ENCODE data around the gene NPEPPS.
"Not testable (repeated sequence)": the region's sequence is repeated elsewhere in the genome, so short reads cannot be mapped to it uniquely, and the experiment has no call there.

Gene NPEPPS

DNA sequence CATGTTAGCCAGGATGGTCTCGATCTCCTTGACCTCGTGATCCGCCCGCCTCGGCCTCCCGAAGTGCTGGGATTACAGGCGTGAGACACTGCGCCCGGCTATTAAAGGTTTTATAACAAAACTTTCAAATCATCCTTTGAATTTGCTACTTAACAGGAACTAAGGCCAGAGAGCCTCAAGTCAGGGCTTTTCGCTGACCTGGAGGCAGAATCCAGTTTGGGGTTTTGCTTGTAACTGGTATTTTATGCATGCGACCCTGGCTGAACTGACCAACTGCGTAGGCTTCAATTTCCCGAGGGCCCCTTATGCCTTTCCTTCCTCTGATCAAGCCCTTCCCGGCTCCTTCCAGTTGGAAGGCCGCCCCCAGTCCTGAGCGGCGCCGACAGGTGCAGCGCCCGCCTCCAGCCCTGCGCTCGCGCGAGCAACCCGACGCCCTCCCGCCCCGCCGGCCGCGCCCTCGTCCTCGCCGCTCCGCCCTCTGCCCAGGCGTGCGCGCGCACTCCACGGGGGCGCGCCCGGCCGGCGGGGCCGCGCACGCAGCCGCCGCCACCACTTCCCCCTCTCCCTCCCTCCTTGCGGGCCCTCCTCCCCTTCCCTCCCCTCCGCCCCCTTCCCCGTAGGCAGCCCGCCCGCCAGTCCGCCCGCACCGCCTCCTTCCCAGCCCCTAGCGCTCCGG is at the start of gene NPEPPS:
TSS of gene NPEPPS (plus strand) at position 552 of the 676 bp plus-strand sequence. CDS start 193 bp downstream, outside the sequence.
- not testable (repeated sequence) for H3K4me1 ChIP-seq (ENCODE audit: control insufficient read depth, insufficient read depth, low read length); H3K36me3 ChIP-seq (ENCODE audit: control insufficient read depth in 2 of 2, insufficient read depth in 2 of 2, low read length in 2 of 2); H3K27me3 ChIP-seq (ENCODE audit: control insufficient read depth in 1 of 2, insufficient read depth in 2 of 2, low read length in 2 of 2); H3K9me3 ChIP-seq (ENCODE audit: control insufficient read depth in 2 of 2, low read length in 2 of 2)
- peak within 1 kb of the TSS; percentile 58 for H3K27ac ChIP-seq (ENCODE audit: low read length)
- peak within 1 kb of the TSS; percentile 65 to 73 for H3K4me3 ChIP-seq (ENCODE audit: low read length in 2 of 2)
- peak within 1 kb of the TSS; percentile 55 to 60 for H3K9ac ChIP-seq (ENCODE audit: low read length in 2 of 2)

GRCh38 chr17:47491841-47492212 is 39.1 kb upstream of the NPEPPS start:
- Histone ChIP-seq H3K4me3 (ENCODE audit: low read length in 2 of 2) (peak overlapping the region; percentile 49 to 72), H3K27ac (ENCODE audit: low read length) (peak overlapping the region; percentile 76), H3K9ac (ENCODE audit: low read length in 2 of 2) (peak overlapping the region; percentile 70 to 72)
- H3K9me3 ChIP-seq (ENCODE audit: control insufficient read depth in 2 of 2, low read length in 2 of 2); H3K27me3 ChIP-seq (ENCODE audit: control insufficient read depth in 1 of 2, insufficient read depth in 2 of 2, low read length in 2 of 2); H3K36me3 ChIP-seq (ENCODE audit: control insufficient read depth in 2 of 2, insufficient read depth in 2 of 2, low read length in 2 of 2); H3K4me1 ChIP-seq (ENCODE audit: control insufficient read depth, insufficient read depth, low read length): not testable (repeated sequence)

DNA sequence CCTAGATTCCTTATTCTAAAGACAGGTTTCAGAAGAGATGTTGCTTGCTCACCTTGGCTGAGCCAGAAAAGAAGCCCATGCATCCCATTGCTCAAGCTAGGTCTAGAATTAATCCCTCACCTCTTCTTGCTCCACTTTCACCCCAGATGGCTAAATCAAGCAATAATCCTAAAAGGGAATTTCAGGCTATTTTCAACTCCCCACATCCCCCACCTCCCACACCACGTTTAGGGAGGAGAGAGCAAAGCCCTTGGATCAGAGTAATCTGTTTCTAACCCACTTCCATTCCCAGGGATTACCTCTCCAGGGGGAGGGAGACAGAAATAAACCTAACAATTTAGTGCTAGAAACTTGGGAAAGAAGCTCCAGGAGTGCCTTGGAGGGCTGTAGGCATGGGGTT is 31.8 kb upstream of the NPEPPS start:
- H3K27me3 ChIP-seq (ENCODE audit: control insufficient read depth in 1 of 2, insufficient read depth in 2 of 2, low read length in 2 of 2); H3K9ac ChIP-seq (ENCODE audit: low read length in 2 of 2); H3K9me3 ChIP-seq (ENCODE audit: control insufficient read depth in 2 of 2, low read length in 2 of 2); H3K36me3 ChIP-seq (ENCODE audit: control insufficient read depth in 2 of 2, insufficient read depth in 2 of 2, low read length in 2 of 2); H3K4me3 ChIP-seq (ENCODE audit: low read length in 2 of 2); H3K27ac ChIP-seq (ENCODE audit: low read length); H3K4me1 ChIP-seq (ENCODE audit: control insufficient read depth, insufficient read depth, low read length): not testable (repeated sequence)

- H3K9me3 ChIP-seq (ENCODE audit: control insufficient read depth in 2 of 2, low read length in 2 of 2); H3K4me3 ChIP-seq (ENCODE audit: low read length in 2 of 2); H3K9ac ChIP-seq (ENCODE audit: low read length in 2 of 2); H3K27me3 ChIP-seq (ENCODE audit: control insufficient read depth in 1 of 2, insufficient read depth in 2 of 2, low read length in 2 of 2); H3K4me1 ChIP-seq (ENCODE audit: control insufficient read depth, insufficient read depth, low read length); H3K36me3 ChIP-seq (ENCODE audit: control insufficient read depth in 2 of 2, insufficient read depth in 2 of 2, low read length in 2 of 2); H3K27ac ChIP-seq (ENCODE audit: low read length): not testable (repeated sequence)
Measured at GRCh38 chr17:47499494-47499893, 31.4 kb upstream of the NPEPPS start.

- H3K27ac ChIP-seq (ENCODE audit: low read length), result not testable (repeated sequence)
Measured at GRCh38 chr17:47500620-47501019, 30.3 kb upstream of the NPEPPS start.

GRCh38 chr17:47502122-47502731 is 28.7 kb upstream of the NPEPPS start:
- H3K27ac ChIP-seq (ENCODE audit: low read length), result peak overlapping the region; percentile 62
- H3K9me3 ChIP-seq (ENCODE audit: control insufficient read depth in 2 of 2, low read length in 2 of 2); H3K27me3 ChIP-seq (ENCODE audit: control insufficient read depth in 1 of 2, insufficient read depth in 2 of 2, low read length in 2 of 2); H3K36me3 ChIP-seq (ENCODE audit: control insufficient read depth in 2 of 2, insufficient read depth in 2 of 2, low read length in 2 of 2); H3K4me1 ChIP-seq (ENCODE audit: control insufficient read depth, insufficient read depth, low read length); H3K9ac ChIP-seq (ENCODE audit: low read length in 2 of 2); H3K4me3 ChIP-seq (ENCODE audit: low read length in 2 of 2): not testable (repeated sequence)

More at GRCh38 chr17:47500620-47501019, 30.3 kb upstream of the NPEPPS start:
- H3K36me3 ChIP-seq (ENCODE audit: control insufficient read depth in 2 of 2, insufficient read depth in 2 of 2, low read length in 2 of 2); H3K9ac ChIP-seq (ENCODE audit: low read length in 2 of 2); H3K9me3 ChIP-seq (ENCODE audit: control insufficient read depth in 2 of 2, low read length in 2 of 2); H3K4me1 ChIP-seq (ENCODE audit: control insufficient read depth, insufficient read depth, low read length); H3K27me3 ChIP-seq (ENCODE audit: control insufficient read depth in 1 of 2, insufficient read depth in 2 of 2, low read length in 2 of 2); H3K4me3 ChIP-seq (ENCODE audit: low read length in 2 of 2): not testable (repeated sequence)

DNA sequence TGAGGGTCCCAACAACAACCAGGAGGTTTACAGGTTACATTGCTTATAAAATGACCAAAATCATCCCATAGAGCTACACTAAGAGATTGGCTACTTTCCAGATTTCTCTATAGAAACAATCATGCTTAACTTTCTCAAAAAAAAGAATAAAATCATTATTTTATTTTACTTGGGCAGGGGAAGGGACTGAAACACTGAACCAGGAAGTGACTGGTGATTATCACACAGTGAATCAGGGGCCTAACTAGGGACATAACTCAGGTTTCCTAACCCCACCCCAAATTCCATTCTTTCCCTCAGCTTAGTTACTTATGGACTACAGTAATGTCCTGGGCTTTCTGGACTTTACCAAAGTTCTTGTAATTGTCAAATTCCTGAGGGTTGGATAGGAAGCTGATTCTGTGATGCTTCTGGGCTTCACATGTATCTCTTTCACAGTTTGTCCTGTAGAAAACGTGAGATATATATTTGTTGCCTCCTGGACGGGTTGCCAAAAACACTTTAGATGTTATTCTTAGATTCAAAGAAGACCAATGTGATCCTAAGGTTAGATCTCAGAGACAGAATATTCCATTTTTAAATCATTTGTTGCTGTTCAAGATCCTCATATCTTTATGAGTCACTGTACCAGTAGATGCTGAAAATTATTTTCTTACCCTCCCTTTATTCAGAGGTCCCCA is 28.0 kb upstream of the NPEPPS start:
- H3K4me3 ChIP-seq (ENCODE audit: low read length in 2 of 2); H3K36me3 ChIP-seq (ENCODE audit: control insufficient read depth in 2 of 2, insufficient read depth in 2 of 2, low read length in 2 of 2); H3K4me1 ChIP-seq (ENCODE audit: control insufficient read depth, insufficient read depth, low read length); H3K9me3 ChIP-seq (ENCODE audit: control insufficient read depth in 2 of 2, low read length in 2 of 2); H3K9ac ChIP-seq (ENCODE audit: low read length in 2 of 2); H3K27me3 ChIP-seq (ENCODE audit: control insufficient read depth in 1 of 2, insufficient read depth in 2 of 2, low read length in 2 of 2): not testable (repeated sequence)
- H3K27ac ChIP-seq (ENCODE audit: low read length), result peak overlapping the region; percentile 62

GRCh38 chr17:47511701-47512146 is 19.2 kb upstream of the NPEPPS start:
- H3K27ac ChIP-seq (ENCODE audit: low read length); H3K36me3 ChIP-seq (ENCODE audit: control insufficient read depth in 2 of 2, insufficient read depth in 2 of 2, low read length in 2 of 2); H3K9me3 ChIP-seq (ENCODE audit: control insufficient read depth in 2 of 2, low read length in 2 of 2); H3K9ac ChIP-seq (ENCODE audit: low read length in 2 of 2); H3K4me1 ChIP-seq (ENCODE audit: control insufficient read depth, insufficient read depth, low read length); H3K27me3 ChIP-seq (ENCODE audit: control insufficient read depth in 1 of 2, insufficient read depth in 2 of 2, low read length in 2 of 2); H3K4me3 ChIP-seq (ENCODE audit: low read length in 2 of 2): not testable (repeated sequence)

GRCh38 chr17:47513301-47513700 is 17.6 kb upstream of the NPEPPS start:
- not testable (repeated sequence) for H3K27ac ChIP-seq (ENCODE audit: low read length); H3K9ac ChIP-seq (ENCODE audit: low read length in 2 of 2); H3K36me3 ChIP-seq (ENCODE audit: control insufficient read depth in 2 of 2, insufficient read depth in 2 of 2, low read length in 2 of 2)

DNA sequence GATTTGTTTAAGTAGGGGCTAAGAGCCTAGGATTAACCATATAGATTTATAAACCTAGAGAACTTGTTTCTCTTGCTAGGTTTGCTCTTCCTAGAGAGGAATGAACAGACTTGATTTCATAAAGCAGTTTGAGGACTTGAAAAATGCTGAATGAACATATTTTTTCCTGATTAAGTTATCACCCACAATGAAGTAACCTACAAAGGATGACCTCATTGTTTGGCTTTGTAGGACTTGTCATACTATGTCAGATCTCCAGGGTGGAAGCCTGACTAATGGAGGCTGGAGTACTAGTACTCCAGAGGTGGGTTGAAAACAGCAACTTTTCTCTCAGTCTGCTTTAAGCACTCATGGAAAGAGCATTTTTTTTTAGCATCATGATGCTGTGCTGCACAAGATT is 12.0 kb upstream of the NPEPPS start:
- not testable (repeated sequence) for H3K9ac ChIP-seq (ENCODE audit: low read length in 2 of 2); H3K27me3 ChIP-seq (ENCODE audit: control insufficient read depth in 1 of 2, insufficient read depth in 2 of 2, low read length in 2 of 2); H3K4me3 ChIP-seq (ENCODE audit: low read length in 2 of 2); H3K36me3 ChIP-seq (ENCODE audit: control insufficient read depth in 2 of 2, insufficient read depth in 2 of 2, low read length in 2 of 2); H3K27ac ChIP-seq (ENCODE audit: low read length); H3K4me1 ChIP-seq (ENCODE audit: control insufficient read depth, insufficient read depth, low read length); H3K9me3 ChIP-seq (ENCODE audit: control insufficient read depth in 2 of 2, low read length in 2 of 2)

More at GRCh38 chr17:47513301-47513700, 17.6 kb upstream of the NPEPPS start:
- H3K4me3 ChIP-seq (ENCODE audit: low read length in 2 of 2); H3K27me3 ChIP-seq (ENCODE audit: control insufficient read depth in 1 of 2, insufficient read depth in 2 of 2, low read length in 2 of 2); H3K9me3 ChIP-seq (ENCODE audit: control insufficient read depth in 2 of 2, low read length in 2 of 2); H3K4me1 ChIP-seq (ENCODE audit: control insufficient read depth, insufficient read depth, low read length): not testable (repeated sequence)

DNA sequence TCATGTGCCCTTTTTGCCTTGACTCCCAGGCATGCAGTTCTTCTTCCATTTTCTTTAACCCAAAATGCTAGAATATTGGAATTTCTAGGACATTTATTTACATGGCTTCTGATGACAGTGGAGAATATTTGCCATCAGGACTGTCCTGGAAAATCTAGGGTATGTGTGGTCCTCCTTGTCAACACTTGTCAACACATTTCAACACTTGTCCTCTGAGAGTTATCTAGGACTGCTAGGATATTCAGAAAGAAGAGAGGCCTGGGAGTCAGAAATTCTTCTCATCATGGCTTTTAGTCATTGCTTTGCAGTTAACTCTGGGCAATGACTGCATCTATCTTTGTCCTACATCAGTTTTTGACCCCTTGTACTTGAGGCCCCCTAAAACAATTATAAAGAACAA is 11.5 kb upstream of the NPEPPS start:
- H3K9me3 ChIP-seq (ENCODE audit: control insufficient read depth in 2 of 2, low read length in 2 of 2); H3K27me3 ChIP-seq (ENCODE audit: control insufficient read depth in 1 of 2, insufficient read depth in 2 of 2, low read length in 2 of 2); H3K36me3 ChIP-seq (ENCODE audit: control insufficient read depth in 2 of 2, insufficient read depth in 2 of 2, low read length in 2 of 2); H3K9ac ChIP-seq (ENCODE audit: low read length in 2 of 2); H3K4me3 ChIP-seq (ENCODE audit: low read length in 2 of 2); H3K4me1 ChIP-seq (ENCODE audit: control insufficient read depth, insufficient read depth, low read length); H3K27ac ChIP-seq (ENCODE audit: low read length): not testable (repeated sequence)

All from stomach smooth muscle (tissue), 2 donors.